ENCODE measurements around the gene GPR156. TPM values are rescaled to one million over a fixed set of nuclear protein-coding genes. Genes with fewer than 3 reads are reported as not detected.

Gene GPR156
- total RNA-seq (2014; rRNA removed; shearing (Covaris generic)) (not detected in 2 replicates), polyA plus RNA-seq (2016; fragmentation: Nextera tagmentation; extraction: Ambion mirVana) (0.27 TPM in 1 of 2 replicates, not detected in the other)

DNA sequence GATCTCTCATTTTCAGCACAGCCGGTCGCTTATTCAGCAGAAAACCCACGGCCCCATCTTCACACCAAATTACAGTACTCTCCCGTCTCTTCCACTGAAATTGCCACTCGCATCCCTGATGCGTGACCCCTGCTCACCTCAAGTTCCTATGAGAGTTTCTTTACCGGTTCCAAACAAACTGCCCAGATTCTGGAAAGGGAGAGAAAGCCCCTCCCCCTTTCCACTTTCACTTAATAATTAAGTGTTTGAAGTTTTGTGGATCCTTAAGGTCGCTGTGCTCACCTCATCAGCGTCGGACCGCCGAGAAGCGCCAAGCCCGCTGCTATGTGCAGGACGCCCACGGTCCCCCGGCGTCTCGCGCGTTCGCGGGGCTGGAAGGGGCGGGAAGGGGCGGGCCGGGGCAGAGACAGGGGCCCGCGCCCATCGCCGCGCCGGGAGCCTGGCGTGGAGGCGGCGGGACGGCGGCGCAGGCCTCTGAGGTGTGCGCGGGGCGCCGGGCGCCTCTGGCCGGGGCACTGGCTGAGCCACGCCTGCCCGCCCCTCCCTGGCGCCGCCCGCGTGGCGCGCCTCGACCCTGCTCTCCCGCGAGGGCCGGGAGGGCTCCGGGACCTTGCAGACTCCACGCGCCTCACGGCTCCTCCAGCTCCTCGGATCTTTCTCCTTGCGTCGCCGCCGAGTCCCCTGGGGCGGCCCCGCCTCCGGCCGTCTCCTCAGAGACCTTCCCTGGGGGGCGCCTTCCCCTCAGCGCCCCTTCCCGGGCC is at the start of gene GPR156:
GPR156 (minus strand) TSS at position 476 of the 761 bp plus-strand sequence. CDS start 41,124 bp downstream, outside the sequence.
- H3K79me2 ChIP-seq (ENCODE audit: insufficient read depth) = no peaks in the 10 kb centered on the region
- H3K27ac ChIP-seq = no peak within 1 kb of the TSS
- H3F3A ChIP-seq (ENCODE audit: insufficient read depth) = no peaks in the 10 kb centered on the region
- no peaks in the 10 kb centered on the region for H3K36me3 ChIP-seq (ENCODE audit: low read depth)
- H3K4me1 ChIP-seq (ENCODE audit: insufficient read depth) = no peaks in the 10 kb centered on the region
- no peaks in the 10 kb centered on the region for H3K9me2 ChIP-seq (ENCODE audit: insufficient read depth)
- DNase-seq = peak; percentile 60
- in situ Hi-C loops (cut with MboI) = no loop called here
- H3K27me3 ChIP-seq (replicated peaks; ENCODE audit: insufficient read depth) = peaks cover 15% of the 10 kb centered on the region
- TF ChIP-seq EZH2 (IDR thresholded peaks at IDR 0.05; ENCODE audit: insufficient read depth, poor library complexity, severe bottlenecking) (no peak), EZH2phosphoT487 (IDR thresholded peaks at IDR 0.05; ENCODE audit: insufficient read depth, low read depth) (no peak)
- H2AFZ ChIP-seq = peak within 1 kb of the TSS; percentile 84
- H3K4me3 ChIP-seq = peak within 1 kb of the TSS; percentile 77
- peak within 1 kb of the TSS; percentile 68 for H3K9ac ChIP-seq
- WGBS, 2 experiments (ENCODE audit: low coverage in 1 of 2, low lambda C conversion rate in 2 of 2, missing lambda C conversion rate in 2 of 2) = 9 to 15% methylated on average over 33 to 57 of the region's 72 CpGs
- H3K9me3 ChIP-seq (ENCODE audit: low read depth) = no peaks in the 10 kb centered on the region
- H4K20me1 ChIP-seq (ENCODE audit: insufficient read depth) = no peaks in the 10 kb centered on the region
- H3K4me2 ChIP-seq (ENCODE audit: unreplicated experiment) = peak within 1 kb of the TSS; percentile 75

DNA sequence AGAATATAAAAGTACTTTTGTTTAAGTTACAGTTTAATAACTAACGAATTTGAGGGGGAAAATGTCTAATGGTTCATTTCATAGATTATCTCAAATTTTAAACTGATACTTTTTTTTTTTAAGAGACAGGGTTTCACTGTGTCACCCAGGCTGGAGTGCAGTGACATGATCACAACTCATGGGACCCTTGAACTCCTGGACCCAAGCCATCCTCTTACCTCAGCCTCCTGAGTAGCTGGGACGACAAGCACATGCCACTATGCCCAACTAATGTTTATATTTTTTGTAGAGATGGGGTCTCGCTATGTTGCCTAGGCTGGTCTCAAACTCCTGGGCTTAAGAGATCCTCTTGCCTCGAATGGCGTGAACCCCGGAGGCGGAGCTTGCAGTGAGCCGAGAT is 47.6 kb upstream of the GPR156 start:
- Histone ChIP-seq H3F3A (ENCODE audit: insufficient read depth) (no peaks in the 10 kb centered on the region), H3K79me2 (ENCODE audit: insufficient read depth) (peaks cover 35% of the 10 kb centered on the region), H3K9me2 (ENCODE audit: insufficient read depth) (no peaks in the 10 kb centered on the region), H3K27ac (no peak overlapping the region), H4K20me1 (ENCODE audit: insufficient read depth) (peaks cover 9% of the 10 kb centered on the region; the same call in 1 of the 2 replicates), H3K4me3 (no peak overlapping the region), H3K4me1 (ENCODE audit: insufficient read depth) (no peaks in the 10 kb centered on the region), H2AFZ (no peak overlapping the region), H3K36me3 (ENCODE audit: low read depth) (peaks cover 47% of the 10 kb centered on the region), H3K27me3 (replicated peaks; ENCODE audit: insufficient read depth) (no peaks in the 10 kb centered on the region), H3K9ac (no peak overlapping the region), H3K4me2 (ENCODE audit: unreplicated experiment) (no peak overlapping the region), H3K9me3 (ENCODE audit: low read depth) (no peaks in the 10 kb centered on the region)
- no peak for DNase-seq
- 96 to 97% methylated on average over 8 of the region's 8 CpGs for WGBS, 2 experiments (ENCODE audit: low coverage in 1 of 2, low lambda C conversion rate in 2 of 2, missing lambda C conversion rate in 2 of 2)
- in situ Hi-C loops (cut with MboI) = no loop called here
- TF ChIP-seq EZH2phosphoT487 (IDR thresholded peaks at IDR 0.05; ENCODE audit: insufficient read depth, low read depth) (no peak), EZH2 (IDR thresholded peaks at IDR 0.05; ENCODE audit: insufficient read depth, poor library complexity, severe bottlenecking) (no peak)

DNA sequence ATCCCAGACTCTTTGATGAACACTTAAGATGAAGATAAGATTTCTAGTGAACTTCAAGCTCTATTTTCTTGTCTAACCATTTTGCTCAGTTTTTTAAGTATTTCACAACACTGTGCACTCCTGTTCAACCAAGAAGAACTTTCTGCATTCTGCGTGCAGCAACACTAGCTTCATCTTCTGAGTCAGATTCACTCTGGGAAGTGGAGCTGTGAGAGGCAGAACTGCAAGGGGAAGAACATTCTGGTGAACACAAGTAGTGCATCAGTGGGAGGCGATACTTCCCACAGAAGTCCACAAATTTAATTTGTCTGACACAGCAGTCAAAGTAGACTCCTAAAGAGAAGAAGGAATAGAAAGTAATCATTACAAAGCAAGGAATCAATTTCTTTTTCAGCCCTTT is 46.1 kb upstream of the GPR156 start:
- no peak overlapping the region for H3K4me3 ChIP-seq
- H3K36me3 ChIP-seq (ENCODE audit: low read depth) = peaks cover 47% of the 10 kb centered on the region
- H3K9me3 ChIP-seq (ENCODE audit: low read depth) = no peaks in the 10 kb centered on the region
- H3K9ac ChIP-seq = no peak overlapping the region
- WGBS, 2 experiments (ENCODE audit: low coverage in 1 of 2, low lambda C conversion rate in 2 of 2, missing lambda C conversion rate in 2 of 2) = 98 to 100% methylated on average over 2 of the region's 2 CpGs
- DNase-seq = no peak
- H3K9me2 ChIP-seq (ENCODE audit: insufficient read depth) = no peaks in the 10 kb centered on the region
- peaks cover 21% of the 10 kb centered on the region for H3K79me2 ChIP-seq (ENCODE audit: insufficient read depth)
- no peak overlapping the region for H3K4me2 ChIP-seq (ENCODE audit: unreplicated experiment)
- H3K27ac ChIP-seq = no peak overlapping the region
- in situ Hi-C loops (cut with MboI) = no loop called here
- H3F3A ChIP-seq (ENCODE audit: insufficient read depth) = no peaks in the 10 kb centered on the region
- no peaks in the 10 kb centered on the region for H3K4me1 ChIP-seq (ENCODE audit: insufficient read depth)
- no peaks in the 10 kb centered on the region for H3K27me3 ChIP-seq (replicated peaks; ENCODE audit: insufficient read depth)
- TF ChIP-seq EZH2 (IDR thresholded peaks at IDR 0.05; ENCODE audit: insufficient read depth, poor library complexity, severe bottlenecking) = no peak
- TF ChIP-seq EZH2phosphoT487 (IDR thresholded peaks at IDR 0.05; ENCODE audit: insufficient read depth, low read depth) = no peak
- no peak overlapping the region for H2AFZ ChIP-seq
- H4K20me1 ChIP-seq (ENCODE audit: insufficient read depth) = peaks cover 9% of the 10 kb centered on the region; the same call in 1 of the 2 replicates

DNA sequence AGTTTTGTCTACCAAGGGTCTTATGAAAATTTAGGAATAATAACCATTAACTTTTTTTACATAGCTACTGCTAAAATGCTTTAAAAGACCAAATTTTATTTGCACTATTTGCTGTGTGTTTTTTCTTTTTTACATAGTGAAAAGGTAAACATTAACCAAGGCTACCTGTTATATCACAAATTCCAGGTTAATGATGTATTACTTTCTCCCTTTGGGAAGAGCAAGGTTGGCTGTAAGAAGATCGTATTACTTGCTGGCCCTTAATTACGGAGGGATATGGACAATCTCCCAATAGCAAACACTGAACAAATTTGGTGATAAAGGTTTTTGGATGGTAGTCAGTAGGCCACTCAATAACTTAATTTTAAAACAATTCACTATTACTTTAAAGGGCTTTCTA is 41.8 kb upstream of the GPR156 start:
- Histone ChIP-seq H3K4me2 (ENCODE audit: unreplicated experiment) (no peak overlapping the region), H3K4me1 (ENCODE audit: insufficient read depth) (no peaks in the 10 kb centered on the region), H3K9ac (no peak overlapping the region), H3K27ac (no peak overlapping the region), H2AFZ (no peak overlapping the region), H3K79me2 (ENCODE audit: insufficient read depth) (no peaks in the 10 kb centered on the region), H3K9me2 (ENCODE audit: insufficient read depth) (no peaks in the 10 kb centered on the region), H3K36me3 (ENCODE audit: low read depth) (peaks cover 17% of the 10 kb centered on the region), H3K9me3 (ENCODE audit: low read depth) (no peaks in the 10 kb centered on the region), H3K27me3 (replicated peaks; ENCODE audit: insufficient read depth) (no peaks in the 10 kb centered on the region), H4K20me1 (ENCODE audit: insufficient read depth) (no peaks in the 10 kb centered on the region), H3K4me3 (no peak overlapping the region), H3F3A (ENCODE audit: insufficient read depth) (no peaks in the 10 kb centered on the region)
- 96 to 99% methylated on average over 2 of the region's 2 CpGs for WGBS, 2 experiments (ENCODE audit: low coverage in 1 of 2, low lambda C conversion rate in 2 of 2, missing lambda C conversion rate in 2 of 2)
- no peak for DNase-seq
- in situ Hi-C loops (cut with MboI) = no loop called here
- TF ChIP-seq EZH2phosphoT487 (IDR thresholded peaks at IDR 0.05; ENCODE audit: insufficient read depth, low read depth) (no peak), EZH2 (IDR thresholded peaks at IDR 0.05; ENCODE audit: insufficient read depth, poor library complexity, severe bottlenecking) (no peak)
